RPMI7951 (cell line): ENCODE data around the gene TTC16. TPM values are rescaled to one million over a fixed set of nuclear protein-coding genes. Genes with fewer than 3 reads are reported as not detected.

ENCODE experiments used
- DNase-seq: peaks from one replicate; pipeline ENCODE4 v3.0.0-alpha.2; 2012; ENCODE audit warnings: low read depth
- total RNA-seq: library from RNA; depleted of rRNA; stranded (reverse); fragments of >200 nt; shearing (Covaris generic); gene quantifications from 2 replicates; pipeline ENCODE4 v1.2.3, GENCODE V29; 2014

The TTC16 gene
- total RNA-seq, 1 experiment from 2014 or later: not detected

DNA sequence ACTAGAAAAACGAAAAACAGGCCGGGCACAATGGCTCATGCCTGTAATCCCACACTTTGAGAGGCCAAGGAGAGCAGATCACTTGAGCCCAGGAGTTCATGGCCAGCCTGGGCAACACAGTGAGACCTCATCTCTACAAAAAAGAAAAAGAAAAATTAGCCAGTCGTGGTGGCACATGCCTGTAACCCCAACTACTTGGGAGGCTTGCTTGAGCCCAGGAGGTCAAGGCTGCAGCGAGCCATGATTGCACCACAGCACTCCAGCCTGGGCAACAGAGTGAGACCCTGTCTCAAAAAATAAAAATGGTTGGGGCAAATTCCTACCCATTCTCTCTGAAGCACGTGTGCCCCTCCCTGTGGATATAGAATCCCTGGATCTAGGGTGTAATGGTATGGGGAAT is 17.5 kb upstream of the TTC16 start:
- no peak for DNase-seq

DNA sequence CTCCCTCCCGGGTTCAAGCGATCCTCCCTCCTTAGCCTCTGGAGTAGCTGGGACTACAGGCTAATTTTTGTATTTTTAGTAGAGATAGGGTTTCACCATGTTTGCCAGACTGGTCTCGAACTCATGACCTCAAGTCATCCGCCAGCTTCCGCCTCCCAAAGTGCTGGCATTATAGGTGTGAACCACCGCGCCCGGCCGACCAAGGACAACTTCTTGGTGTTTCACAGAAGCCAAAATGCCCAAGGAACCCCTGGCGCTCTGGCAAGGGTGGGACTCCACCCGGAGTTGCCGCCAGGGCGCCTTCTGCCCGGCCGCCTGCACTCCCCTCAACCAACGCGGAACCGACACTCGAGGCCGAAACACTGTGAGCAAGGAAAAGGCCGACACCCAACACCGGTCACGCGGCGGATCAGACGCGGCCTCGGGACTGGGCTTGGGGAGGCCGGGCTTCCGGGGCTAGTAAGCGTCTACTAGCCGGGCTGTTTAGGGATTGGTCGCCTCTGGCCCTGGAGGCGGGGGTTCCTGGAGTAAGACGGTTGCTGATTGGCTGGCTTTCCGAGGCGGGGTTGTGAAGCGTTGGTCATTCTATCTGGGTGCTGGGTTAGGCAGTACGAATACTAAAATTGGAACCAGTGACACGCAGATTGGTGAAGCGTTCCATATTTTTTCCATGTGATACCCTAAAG is 16.8 kb upstream of the TTC16 start:
- DNase-seq: peak; percentile 96

GRCh38 chr9:127700140-127700539 is 15.7 kb upstream of the TTC16 start:
- DNase-seq: no peak

DNA sequence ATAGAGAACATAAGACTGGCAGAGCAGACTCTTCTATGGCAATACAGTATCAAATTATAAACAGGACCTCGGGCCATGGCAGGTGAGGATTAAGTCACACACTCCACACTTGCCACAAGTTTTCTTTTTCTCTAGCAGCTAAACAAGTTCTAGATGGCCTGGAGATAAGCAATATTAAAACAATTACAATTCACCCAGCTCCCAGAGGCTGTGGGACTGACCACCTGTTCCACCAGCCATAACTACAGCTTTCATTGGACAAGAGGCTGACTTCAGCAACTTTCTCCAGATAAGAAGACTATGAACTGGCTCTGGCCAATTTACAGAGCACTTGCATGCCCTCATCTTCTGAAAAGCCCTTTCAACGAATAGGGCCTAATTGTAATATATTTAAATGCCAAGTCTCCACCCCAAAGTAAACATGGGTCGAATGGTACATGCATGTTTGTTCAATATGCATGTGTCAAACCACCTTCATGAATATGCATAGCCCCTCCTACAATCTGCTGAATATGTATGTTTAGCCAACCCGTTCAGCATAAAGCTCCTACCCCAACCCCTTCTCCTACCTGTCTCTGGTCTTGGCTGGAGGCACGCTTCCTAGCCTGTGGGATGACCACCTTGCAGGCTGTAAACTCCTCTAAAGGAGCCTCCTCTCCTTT is 15.2 kb upstream of the TTC16 start:
- no peak for DNase-seq

- no peak for DNase-seq
These were observed 12.5 kb upstream of the TTC16 start for GRCh38 chr9:127703289-127703946.

- DNase-seq: no peak
These were observed 10.1 kb upstream of the TTC16 start for GRCh38 chr9:127705577-127706379.

DNA sequence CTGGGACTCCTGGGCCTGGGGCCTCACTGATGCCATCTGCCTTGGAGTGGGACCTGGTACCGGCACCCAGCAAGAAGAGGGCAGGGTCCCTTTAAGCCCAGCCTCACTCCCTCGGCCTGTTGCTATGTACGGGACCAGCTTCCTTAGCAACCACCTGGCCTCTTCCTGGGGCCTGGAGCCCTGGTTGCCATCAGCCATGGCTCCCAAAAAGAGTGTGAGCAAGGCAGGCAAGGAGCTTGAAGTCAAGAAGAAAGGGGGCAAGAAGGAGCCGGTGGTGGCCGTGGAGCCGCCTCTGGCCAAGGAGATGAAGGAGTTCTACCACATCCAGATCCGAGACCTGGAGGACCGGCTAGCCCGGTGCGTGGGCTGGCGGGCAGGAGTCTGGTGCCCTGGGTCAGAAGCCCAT is 9.0 kb upstream of the TTC16 start, which contains the start of gene CFAP157:
Gene CFAP157, plus strand, starts transcription at position 153 of the 406 bp plus-strand sequence. Its CDS starts 44 bp downstream, at position 197.
- DNase-seq: no peak

DNA sequence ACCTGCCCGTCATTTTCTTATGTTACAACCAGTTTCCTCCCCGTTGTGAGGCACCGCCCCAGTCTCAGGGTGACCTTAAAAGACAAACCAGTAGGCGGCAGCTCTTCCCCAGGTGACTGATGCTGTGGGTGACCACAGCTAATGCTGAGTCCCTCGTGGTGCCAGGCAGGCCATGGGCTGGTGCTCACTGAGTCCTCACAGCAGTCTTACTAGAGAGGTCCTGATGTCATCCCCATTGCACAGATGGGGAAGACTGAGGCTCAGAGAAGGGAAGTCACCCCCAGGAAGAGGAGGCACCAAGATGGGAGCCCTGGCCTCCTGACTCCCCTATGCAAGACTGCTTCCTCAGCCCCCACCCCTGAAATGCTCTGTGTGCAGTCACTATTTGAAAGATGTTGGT is 8.1 kb upstream of the TTC16 start:
- DNase-seq: no peak

DNA sequence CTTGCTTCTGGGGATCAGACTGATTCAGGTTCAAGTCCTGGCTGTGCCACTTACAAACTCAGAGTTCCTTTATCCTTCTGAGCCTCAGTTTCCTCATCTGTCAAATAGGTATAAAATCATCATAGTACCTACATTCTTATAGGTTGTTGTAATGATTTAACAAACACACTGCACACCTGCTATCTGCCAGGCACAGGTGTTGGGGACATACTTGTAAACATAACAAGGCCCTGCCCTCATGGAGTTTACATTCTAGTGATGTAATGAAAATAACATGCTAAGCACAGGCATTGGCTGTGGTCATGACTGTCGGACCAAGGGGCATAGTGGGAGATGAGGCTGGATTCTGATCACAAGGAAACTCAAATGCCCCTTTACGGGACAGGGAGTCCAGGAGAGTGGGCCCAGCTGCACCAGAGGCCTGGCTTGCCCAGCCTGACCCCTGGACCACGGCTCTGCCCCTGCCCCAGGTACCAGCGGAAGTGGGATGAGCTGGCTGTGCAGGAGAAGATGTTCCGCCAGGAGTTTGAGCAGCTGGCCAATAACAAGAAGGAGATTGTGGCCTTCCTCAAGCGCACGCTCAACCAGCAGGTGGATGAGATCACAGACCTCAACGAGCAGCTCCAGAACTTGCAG is 6.8 kb upstream of the TTC16 start:
- no peak for DNase-seq

- no peak for DNase-seq
These were observed 5.6 kb upstream of the TTC16 start for GRCh38 chr9:127710204-127710783.

DNA sequence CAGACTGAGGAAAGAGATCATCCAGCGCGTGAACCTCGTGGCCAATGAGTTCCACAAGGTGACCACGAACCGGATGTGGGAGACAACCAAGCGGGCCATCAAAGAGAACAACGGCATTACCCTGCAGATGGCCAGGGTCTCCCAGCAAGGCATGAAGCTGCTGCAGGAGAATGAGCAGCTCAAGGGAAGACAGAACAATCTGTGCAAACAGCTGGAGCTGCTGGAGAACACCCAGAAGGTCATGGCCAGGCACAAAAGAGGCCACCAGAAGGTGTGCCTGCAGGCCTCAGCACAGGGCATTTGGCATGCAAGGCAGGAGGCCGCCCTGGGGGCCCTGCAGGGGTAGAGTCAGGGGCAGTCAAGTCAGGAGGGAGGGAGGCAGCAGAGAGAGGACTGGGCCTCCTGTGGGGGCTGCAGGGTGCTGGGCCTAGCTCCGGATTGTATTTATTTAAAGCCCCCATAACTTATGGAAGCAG is 4.6 kb upstream of the TTC16 start:
- peak; percentile 37 for DNase-seq

DNA sequence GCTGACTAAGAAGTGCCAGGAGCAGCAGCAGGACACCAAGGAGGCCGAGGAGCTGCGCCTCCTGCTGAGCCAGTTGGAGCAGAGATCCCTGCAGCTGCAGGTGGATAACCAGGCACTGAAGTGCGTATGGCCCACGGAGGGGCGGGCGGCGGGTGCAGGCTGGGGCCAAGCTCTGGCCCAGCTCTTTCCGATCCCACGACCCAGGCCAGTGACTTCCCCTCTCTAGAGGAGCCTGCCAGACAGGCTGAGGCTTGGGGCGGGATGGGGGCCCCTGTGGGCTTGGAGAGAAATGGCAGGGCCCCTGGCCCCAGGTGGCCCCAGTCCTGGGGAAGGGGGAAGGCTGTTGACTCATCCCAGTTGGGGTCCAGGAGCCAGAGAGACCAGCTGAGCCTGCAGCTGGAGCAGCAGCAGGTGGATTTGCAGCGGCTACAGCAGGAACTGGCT is 4.0 kb upstream of the TTC16 start:
- no peak for DNase-seq

DNA sequence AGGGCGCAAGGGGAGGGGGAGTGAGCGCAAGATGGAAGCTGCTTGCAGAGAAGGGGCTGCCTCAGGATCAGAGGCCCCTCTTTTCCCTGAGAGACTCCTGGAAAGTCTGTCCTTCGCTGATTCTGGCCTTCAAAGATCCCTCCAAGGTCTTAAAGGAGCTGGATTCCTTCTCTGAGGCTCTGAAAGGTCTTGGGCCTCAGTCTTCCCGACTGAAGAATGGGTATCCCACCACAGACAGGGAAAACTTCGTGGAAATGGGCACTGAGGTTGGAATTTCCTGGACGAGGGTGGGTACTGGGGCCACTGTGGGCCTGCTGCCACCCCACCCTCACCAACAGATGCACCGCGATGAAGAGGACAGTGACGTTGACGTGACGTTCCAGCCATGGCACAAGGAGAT is 3.5 kb upstream of the TTC16 start:
- no peak for DNase-seq

- DNase-seq: no peak
These were observed 3.0 kb upstream of the TTC16 start for GRCh38 chr9:127712867-127713266.

DNA sequence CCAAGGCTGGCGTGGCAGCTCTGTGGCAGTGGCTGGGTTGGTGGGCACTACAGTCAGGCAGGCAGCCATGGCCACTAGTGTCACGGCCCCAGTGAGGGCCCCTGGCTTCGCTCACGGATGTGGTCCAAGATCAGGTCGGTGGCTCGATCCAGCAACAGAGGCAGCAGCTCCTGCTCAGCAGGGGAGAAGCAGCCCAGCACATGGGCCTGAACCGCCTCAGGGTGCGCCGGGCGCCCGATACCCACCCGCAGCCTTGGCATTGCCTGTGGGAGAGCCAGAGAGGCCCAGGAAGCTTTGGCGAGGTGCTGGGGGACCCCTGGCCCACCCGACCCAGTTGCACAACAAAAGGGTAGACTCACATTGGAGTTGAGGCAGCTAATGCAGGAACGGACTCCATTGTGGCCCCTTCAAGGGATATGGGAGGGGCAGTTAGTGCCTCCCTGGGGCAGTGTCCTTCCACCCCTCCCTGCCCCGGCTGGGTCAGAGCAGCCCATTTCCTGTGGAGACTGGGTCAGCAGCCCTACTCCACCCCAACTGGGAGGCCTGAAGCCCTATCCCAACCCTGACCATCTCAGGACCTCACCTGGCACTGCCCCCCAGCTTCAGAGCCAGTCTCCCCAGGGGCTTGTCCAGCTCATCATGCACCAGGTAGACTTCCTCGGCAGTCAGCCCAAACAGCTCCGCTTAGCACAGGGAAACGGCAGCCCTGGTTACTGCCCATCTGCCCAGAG is 1.7 kb upstream of the TTC16 start:
- DNase-seq: no peak

DNA sequence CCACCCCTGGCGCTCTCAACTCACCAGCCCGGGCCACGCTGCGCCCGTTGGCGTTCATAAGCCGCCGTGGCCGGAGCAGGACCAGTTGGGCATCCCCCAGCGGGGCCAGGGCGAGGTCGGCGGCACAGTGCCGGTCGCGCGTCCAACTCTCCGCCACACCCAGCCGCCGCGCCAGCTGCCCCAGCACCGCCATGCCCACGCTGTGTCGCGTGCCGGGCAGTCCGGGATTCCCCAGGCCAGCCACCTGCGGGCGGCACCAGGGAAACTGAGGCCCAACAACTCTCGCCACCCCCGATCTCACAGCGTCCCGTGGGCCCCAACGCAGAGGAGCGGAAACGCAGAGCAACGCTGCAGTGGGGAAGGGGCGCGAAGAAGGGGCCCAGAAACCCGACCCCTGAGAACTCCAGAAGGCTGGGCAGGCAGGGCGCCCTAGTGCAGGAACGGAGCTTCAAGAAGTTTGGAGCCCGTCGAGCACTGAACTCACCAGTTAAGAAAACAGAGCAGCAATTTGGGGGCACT is 869 bp upstream of the TTC16 start:
- no peak for DNase-seq

GRCh38 chr9:127716412-127716811 is 533 bp downstream of the TTC16 start:
- no peak for DNase-seq

DNA sequence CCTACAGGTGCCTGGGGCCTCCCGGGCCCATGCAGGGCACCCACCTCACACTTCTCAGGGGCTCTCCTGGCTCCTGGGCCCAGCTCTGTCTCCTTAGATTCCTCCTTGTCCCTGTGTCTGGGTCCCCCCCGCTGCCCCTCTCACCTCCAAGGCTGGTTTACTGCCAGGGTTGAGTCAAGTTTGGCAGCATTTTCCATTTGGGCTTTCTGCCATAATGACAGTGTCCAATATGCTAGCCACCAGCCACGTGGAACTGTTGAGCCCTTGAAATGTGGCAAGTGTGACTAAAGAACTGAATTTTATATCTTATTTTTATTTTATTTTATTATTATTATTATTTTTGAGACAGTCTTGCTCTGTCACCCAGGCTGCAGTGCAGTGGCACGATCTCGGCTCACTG is 1.9 kb downstream of the TTC16 start:
- DNase-seq: no peak

GRCh38 chr9:127720031-127720864 is 4.4 kb downstream of the TTC16 start:
- no peak for DNase-seq
